WTC11 (cell line): ENCODE results near the gene BMS1.

Source experiments
- CREB1 ChIP-seq: sonication (generic); formaldehyde crosslinking; IDR thresholded peaks from 2 replicates; pipeline ENCODE4 v1.8.0; 2023; ENCODE audit warnings: mild to moderate bottlenecking, missing genetic modification reagents
- ZNF416 ChIP-seq: fragments of 250-450 bp; sonication (Bioruptor Pico); IDR thresholded peaks from 2 replicates; pipeline ENCODE4 v1.9.0; 2021; ENCODE audit warnings: mild to moderate bottlenecking, inconsistent platforms
- TF ChIP-seq, protein P1 (sequence below): sonication (generic); formaldehyde crosslinking; IDR thresholded peaks from 2 replicates; pipeline ENCODE4 v1.8.1; 2023; ENCODE audit warnings: mild to moderate bottlenecking, missing genetic modification reagents, borderline replicate concordance
- TF ChIP-seq, protein P2 (sequence below): fragments of 200-600 bp; IDR thresholded peaks from 2 replicates; pipeline ENCODE4 v1.8.0; 2022; ENCODE audit warnings: antibody characterized with exemption
- TF ChIP-seq, protein P3 (sequence below): sonication (generic); formaldehyde crosslinking; IDR thresholded peaks from 2 replicates; pipeline ENCODE4 v1.8.0; 2022; ENCODE audit warnings: mild to moderate bottlenecking, missing genetic modification reagents
- TF ChIP-seq, protein P4 (sequence below): sonication (generic); formaldehyde crosslinking; IDR thresholded peaks from 2 replicates; pipeline ENCODE4 v1.8.1; 2022; ENCODE audit warnings: low read depth, missing genetic modification reagents, borderline replicate concordance

DNA sequence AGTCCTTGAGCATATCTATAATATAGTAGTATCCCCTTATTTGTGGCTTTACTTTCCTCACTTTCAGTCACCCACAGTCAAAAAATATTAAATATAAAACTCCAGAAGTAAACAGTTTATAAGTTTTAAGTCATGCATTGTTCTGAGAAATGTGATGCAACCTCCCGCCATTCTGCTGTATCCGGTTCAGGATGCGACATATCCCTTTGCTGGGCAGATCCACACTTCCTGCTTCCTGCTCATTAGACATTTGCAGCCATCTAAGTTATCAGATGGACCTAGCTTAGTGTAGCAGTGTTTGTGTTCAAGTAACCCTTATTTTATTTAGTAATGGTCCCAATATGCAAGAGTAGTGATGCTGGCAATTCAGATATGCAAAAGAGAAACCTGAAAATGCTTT is 38.9 kb upstream of the BMS1 start:
- TF ChIP-seq, protein P1, sequence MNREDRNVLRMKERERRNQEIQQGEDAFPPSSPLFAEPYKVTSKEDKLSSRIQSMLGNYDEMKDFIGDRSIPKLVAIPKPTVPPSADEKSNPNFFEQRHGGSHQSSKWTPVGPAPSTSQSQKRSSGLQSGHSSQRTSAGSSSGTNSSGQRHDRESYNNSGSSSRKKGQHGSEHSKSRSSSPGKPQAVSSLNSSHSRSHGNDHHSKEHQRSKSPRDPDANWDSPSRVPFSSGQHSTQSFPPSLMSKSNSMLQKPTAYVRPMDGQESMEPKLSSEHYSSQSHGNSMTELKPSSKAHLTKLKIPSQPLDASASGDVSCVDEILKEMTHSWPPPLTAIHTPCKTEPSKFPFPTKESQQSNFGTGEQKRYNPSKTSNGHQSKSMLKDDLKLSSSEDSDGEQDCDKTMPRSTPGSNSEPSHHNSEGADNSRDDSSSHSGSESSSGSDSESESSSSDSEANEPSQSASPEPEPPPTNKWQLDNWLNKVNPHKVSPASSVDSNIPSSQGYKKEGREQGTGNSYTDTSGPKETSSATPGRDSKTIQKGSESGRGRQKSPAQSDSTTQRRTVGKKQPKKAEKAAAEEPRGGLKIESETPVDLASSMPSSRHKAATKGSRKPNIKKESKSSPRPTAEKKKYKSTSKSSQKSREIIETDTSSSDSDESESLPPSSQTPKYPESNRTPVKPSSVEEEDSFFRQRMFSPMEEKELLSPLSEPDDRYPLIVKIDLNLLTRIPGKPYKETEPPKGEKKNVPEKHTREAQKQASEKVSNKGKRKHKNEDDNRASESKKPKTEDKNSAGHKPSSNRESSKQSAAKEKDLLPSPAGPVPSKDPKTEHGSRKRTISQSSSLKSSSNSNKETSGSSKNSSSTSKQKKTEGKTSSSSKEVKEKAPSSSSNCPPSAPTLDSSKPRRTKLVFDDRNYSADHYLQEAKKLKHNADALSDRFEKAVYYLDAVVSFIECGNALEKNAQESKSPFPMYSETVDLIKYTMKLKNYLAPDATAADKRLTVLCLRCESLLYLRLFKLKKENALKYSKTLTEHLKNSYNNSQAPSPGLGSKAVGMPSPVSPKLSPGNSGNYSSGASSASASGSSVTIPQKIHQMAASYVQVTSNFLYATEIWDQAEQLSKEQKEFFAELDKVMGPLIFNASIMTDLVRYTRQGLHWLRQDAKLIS (CRISPR knock-in tag) = no peak
- TF ChIP-seq, protein P2, sequence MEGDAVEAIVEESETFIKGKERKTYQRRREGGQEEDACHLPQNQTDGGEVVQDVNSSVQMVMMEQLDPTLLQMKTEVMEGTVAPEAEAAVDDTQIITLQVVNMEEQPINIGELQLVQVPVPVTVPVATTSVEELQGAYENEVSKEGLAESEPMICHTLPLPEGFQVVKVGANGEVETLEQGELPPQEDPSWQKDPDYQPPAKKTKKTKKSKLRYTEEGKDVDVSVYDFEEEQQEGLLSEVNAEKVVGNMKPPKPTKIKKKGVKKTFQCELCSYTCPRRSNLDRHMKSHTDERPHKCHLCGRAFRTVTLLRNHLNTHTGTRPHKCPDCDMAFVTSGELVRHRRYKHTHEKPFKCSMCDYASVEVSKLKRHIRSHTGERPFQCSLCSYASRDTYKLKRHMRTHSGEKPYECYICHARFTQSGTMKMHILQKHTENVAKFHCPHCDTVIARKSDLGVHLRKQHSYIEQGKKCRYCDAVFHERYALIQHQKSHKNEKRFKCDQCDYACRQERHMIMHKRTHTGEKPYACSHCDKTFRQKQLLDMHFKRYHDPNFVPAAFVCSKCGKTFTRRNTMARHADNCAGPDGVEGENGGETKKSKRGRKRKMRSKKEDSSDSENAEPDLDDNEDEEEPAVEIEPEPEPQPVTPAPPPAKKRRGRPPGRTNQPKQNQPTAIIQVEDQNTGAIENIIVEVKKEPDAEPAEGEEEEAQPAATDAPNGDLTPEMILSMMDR = no peak
- TF ChIP-seq ZNF416 (CRISPR knock-in tag) (no peak), CREB1 (CRISPR knock-in tag) (no peak)
- TF ChIP-seq, protein P3, sequence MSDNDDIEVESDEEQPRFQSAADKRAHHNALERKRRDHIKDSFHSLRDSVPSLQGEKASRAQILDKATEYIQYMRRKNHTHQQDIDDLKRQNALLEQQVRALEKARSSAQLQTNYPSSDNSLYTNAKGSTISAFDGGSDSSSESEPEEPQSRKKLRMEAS (CRISPR knock-in tag) = no peak
- TF ChIP-seq, protein P4, sequence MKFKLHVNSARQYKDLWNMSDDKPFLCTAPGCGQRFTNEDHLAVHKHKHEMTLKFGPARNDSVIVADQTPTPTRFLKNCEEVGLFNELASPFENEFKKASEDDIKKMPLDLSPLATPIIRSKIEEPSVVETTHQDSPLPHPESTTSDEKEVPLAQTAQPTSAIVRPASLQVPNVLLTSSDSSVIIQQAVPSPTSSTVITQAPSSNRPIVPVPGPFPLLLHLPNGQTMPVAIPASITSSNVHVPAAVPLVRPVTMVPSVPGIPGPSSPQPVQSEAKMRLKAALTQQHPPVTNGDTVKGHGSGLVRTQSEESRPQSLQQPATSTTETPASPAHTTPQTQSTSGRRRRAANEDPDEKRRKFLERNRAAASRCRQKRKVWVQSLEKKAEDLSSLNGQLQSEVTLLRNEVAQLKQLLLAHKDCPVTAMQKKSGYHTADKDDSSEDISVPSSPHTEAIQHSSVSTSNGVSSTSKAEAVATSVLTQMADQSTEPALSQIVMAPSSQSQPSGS = no peak
